G401 (cell line): ENCODE results near the gene NCBP3. TPM values are rescaled to one million over a fixed set of nuclear protein-coding genes. Genes with fewer than 3 reads are reported as not detected.

Experiments used
- DNase-seq: peaks from one replicate; pipeline ENCODE4 v3.0.0-alpha.2; 2015; ENCODE audit warnings: low spot score
- in situ Hi-C: cut with HindIII; loops from 2 replicates; pipeline ENCODE4 v1.10.0; 2016; ENCODE audit warnings: low sequenced_read_pairs, mixed read lengths
- total RNA-seq: library from RNA; depleted of rRNA; stranded (reverse); fragments of >200 nt; shearing (Covaris generic); gene quantifications from 2 replicates; pipeline ENCODE4 v1.2.3, GENCODE V29; 2014; rRNA removed

Gene NCBP3
- total RNA-seq, 1 experiment from 2014 or later, result 12.9 TPM

DNA sequence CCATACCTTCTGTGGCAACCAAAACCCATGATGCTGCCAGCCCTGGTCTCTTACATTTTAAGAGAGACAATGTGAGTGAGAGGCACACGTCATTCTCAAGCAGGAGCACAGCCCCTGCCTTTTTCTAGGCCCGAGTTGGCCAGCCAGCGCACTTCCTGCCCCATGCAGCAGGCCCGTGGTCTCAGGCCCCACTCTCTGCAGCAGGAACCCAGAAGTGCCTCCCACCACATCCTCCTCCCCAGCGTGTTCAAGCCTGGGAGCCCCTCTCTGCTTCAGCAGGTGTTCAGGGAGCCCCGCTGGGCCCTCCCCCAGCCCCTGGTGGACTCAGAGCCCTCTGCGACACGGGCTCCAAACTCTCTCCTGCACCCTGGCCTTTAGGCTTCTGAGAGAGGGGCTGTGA lies 75.6 kb downstream of the NCBP3 start:
- DNase-seq, result no peak
- in situ Hi-C loops, result no loop called here

GRCh38 chr17:3768769-3769168 lies 77.3 kb downstream of the NCBP3 start:
- in situ Hi-C loops, result no loop called here
- DNase-seq, result no peak

GRCh38 chr17:3768341-3768740 lies 77.7 kb downstream of the NCBP3 start:
- in situ Hi-C loops, result no loop called here
- no peak for DNase-seq

- no peak for DNase-seq
- in situ Hi-C loops, result no loop called here
Measured at GRCh38 chr17:3766779-3767178, 79.3 kb downstream of the NCBP3 start.

DNA sequence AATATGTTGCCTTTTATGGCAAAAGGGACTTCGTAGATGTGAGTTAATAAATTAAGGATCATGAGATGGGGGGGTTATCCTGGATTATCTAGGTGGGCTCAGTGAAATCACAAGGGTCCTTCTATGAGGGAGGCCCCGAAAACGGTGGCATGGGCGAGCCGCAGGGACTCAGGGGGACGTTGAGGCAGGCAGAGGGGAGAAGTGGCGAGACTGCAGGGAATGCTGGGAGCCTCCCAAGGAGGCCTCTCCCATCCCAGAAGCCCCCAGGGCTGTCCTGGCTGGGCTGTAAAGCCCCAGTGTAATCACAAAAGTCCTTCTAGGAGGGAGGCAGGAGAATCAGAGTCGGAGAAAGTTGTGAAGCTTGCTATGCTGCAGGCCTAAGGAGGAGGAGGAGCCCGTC lies 80.1 kb downstream of the NCBP3 start:
- in situ Hi-C loops, result no loop called here
- no peak for DNase-seq

GRCh38 chr17:3763777-3764170 lies 82.3 kb downstream of the NCBP3 start:
- DNase-seq, result no peak
- in situ Hi-C loops, result no loop called here

GRCh38 chr17:3762922-3763776 lies 82.9 kb downstream of the NCBP3 start:
- in situ Hi-C loops, result no loop called here
- DNase-seq, result no peak

- in situ Hi-C loops, result no loop called here
- no peak for DNase-seq
Measured at GRCh38 chr17:3761918-3762380, 84.1 kb downstream of the NCBP3 start.

DNA sequence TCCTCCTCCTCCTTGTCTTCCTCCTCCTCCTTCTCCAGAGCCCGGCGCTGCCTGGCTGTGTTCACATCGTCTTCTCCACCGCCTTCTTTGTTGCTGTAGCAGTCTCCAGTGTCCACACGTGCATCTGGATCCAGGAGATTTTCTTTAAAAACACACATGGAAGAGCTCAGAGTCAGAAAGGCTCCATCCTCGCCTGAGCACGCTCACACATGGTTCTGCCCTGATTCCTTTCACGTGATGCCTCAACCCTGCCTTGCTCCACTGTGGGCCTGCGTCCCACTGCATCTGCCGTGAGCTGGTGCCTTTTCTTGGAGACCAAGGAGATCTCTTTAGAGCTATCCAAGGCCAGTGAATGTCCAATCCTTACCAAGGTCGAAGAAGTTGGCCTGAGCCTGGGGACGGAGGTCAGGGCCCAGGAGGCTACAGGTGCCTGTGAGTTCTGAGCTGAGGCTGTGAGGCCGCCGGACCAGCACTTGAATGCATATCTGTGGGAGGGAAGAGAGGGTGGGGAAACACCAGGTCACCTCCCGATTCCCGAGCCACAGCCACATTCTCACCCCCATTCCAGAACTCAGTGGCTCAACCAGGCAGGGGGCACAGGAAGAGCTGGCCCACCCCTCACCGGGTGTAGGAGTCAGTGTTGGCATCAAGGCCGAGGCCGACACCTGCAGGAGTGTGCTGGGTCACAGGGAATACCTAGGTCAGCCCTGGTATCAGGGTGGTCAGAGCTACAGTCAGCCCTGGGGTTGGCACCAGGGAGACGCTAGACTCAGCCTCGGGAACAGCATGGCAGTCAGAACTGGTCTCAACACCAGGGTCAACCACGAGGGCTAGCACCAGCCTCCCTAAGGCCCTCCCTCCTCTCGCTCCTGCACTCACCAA lies 84.8 kb downstream of the NCBP3 start:
- no peak for DNase-seq
- in situ Hi-C loops, result no loop called here

- in situ Hi-C loops, result no loop called here
- DNase-seq, result no peak
Measured at GRCh38 chr17:3759597-3760216, 86.3 kb downstream of the NCBP3 start.

GRCh38 chr17:3755335-3756030 lies 90.6 kb downstream of the NCBP3 start:
- in situ Hi-C loops, result no loop called here
- no peak for DNase-seq

DNA sequence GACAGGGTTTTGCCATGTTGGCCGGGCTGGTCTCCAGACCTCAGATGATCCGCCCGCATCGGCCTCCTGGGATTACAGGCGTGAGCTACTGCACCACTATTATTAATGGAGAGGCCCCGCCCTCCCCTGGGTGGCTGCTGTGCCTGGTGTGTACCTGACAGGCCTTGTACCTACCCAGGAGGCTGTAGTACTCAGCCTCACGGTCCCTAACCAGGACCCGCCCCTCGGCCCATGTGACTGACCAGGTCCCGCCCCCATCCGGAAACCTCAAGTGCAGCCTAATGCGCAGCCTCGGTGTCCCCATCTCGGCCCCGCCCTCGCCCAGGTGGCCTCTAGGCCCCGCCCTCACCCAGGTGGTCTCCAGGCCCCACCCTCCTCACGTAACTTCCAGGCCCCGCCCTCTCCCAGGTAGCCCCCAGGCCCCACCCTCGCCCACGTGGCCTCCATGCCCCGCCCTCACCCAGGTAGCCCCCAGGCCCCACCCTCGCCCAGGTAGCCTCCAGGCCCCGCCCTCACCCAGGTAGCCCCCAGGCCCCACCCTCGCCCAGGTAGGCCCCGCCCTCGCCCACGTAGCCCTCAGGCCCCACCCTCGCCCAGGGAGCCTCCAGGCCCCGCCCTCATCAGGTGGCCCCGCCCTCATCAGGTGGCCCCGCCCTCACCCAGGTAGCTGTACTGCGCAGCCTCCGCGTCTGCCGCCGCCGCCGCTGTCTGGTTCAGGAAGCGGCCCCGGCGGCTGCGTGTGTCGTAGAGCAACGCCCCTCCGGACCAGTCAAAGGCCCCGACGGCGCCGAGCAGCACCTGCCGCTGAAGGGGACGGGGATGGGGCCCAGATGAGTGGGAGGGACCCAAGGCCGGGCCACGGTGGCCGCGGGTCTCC lies 91.3 kb downstream of the NCBP3 start:
- in situ Hi-C loops, result no loop called here
- DNase-seq, result no peak

GRCh38 chr17:3754066-3754457 lies 92.0 kb downstream of the NCBP3 start:
- in situ Hi-C loops, result no loop called here
- DNase-seq, result no peak

- in situ Hi-C loops, result no loop called here
- no peak for DNase-seq
Measured at GRCh38 chr17:3753624-3754023, 92.4 kb downstream of the NCBP3 start.

Other genes starting within 250 kb of the NCBP3 start
- 0.86 and 1.2 TPM in 2 replicates for gene TRPV1, start 236.8 kb downstream of the NCBP3 start, total RNA-seq
- gene SHPK, start 210.0 kb downstream of the NCBP3 start, total RNA-seq, result 37.8 and 41.2 TPM in 2 replicates
- 22.2 and 28.2 TPM in 2 replicates for gene CTNS, start 209.5 kb downstream of the NCBP3 start, total RNA-seq
- 111 and 146 TPM in 2 replicates for gene TAX1BP3, start 177.7 kb downstream of the NCBP3 start, total RNA-seq
- gene EMC6, start 177.4 kb downstream of the NCBP3 start, total RNA-seq, result 101 and 105 TPM in 2 replicates
- 1.0 and 12.9 TPM in 2 replicates for gene P2RX5, start 150.1 kb downstream of the NCBP3 start, total RNA-seq
- 11.7 and 20.9 TPM in 2 replicates for gene HASPIN, start 122.3 kb downstream of the NCBP3 start, total RNA-seq
- 24.7 and 29.6 TPM in 2 replicates for gene ITGAE, start 45.1 kb downstream of the NCBP3 start, total RNA-seq
- gene CAMKK1, start 46.8 kb upstream of the NCBP3 start, total RNA-seq, result 2.3 and 3.4 TPM in 2 replicates
- gene P2RX1, start 70.2 kb upstream of the NCBP3 start, total RNA-seq, result not detected in 2 replicates
- 4.2 and 4.5 TPM in 2 replicates for gene ATP2A3, start 118.2 kb upstream of the NCBP3 start, total RNA-seq